IMR-90 (cell line): ENCODE measurements around the gene CCDC146. TPM values are rescaled to one million over a fixed set of nuclear protein-coding genes. Genes with fewer than 3 reads are reported as not detected.

Source experiments
- ATAC-seq: fragments of 200-7000 bp; cut with Tn5 transposase; 2 replicates; pipeline ENCODE4 v1.9.1; 2020; ENCODE audit warnings: low read depth, mild to moderate bottlenecking, moderate library complexity
- BruUV-seq: library from RNA; stranded (reverse); fragments of 400-500 nt; replicated peaks from 2 replicates; lab custom pipeline; 2021; lab: Mats Ljungman, UMichigan
- CTCF ChIA-PET: fragments of 300-600 bp; formaldehyde crosslinking; extraction: SDS; loops from one replicate; lab custom pipeline; 2021; ENCODE audit warnings: antibody characterized with exemption; lab: Yijun Ruan, JAX
- POLR2A ChIA-PET: fragments of 300-600 bp; sonication (Branson Sonifier 250); formaldehyde crosslinking; loops from one replicate; lab custom pipeline; 2022; ENCODE audit warnings: antibody characterized with exemption; ENCODE audit not compliant: unreplicated experiment; lab: Charles Lee
- DNase-seq: peaks from one replicate; pipeline ENCODE4 v3.0.0; 2013
- H2AFZ ChIP-seq: replicated peaks from 2 replicates; pipeline ENCODE3; 2013; ENCODE audit warnings: low read length, mild to moderate bottlenecking; ENCODE audit not compliant: poor library complexity
- H2AK5ac ChIP-seq: 2 replicates; pipeline ENCODE4 v1.6.1; 2013; ENCODE audit warnings: low read depth, low read length, inconsistent platforms
- H2AK9ac ChIP-seq: replicated peaks from 2 replicates; pipeline ENCODE3; 2013; ENCODE audit warnings: mild to moderate bottlenecking, low read depth, low read length, moderate library complexity; ENCODE audit not compliant: poor library complexity
- H2BK120ac ChIP-seq: 2 replicates; pipeline ENCODE4 v1.6.1; 2013; ENCODE audit warnings: low read depth, low read length, inconsistent platforms
- H2BK15ac ChIP-seq: 3 replicates; pipeline ENCODE4 v1.6.1; 2013; ENCODE audit warnings: low read depth, low read length, inconsistent platforms
- H2BK20ac ChIP-seq: 2 replicates; pipeline ENCODE4 v1.6.1; 2013; ENCODE audit warnings: low read depth, mild to moderate bottlenecking, inconsistent platforms, low read length, moderate library complexity
- H2BK5ac ChIP-seq: 2 replicates; pipeline ENCODE4 v1.6.1; 2013; ENCODE audit warnings: mild to moderate bottlenecking, low read depth, low read length, inconsistent platforms; ENCODE audit not compliant: poor library complexity, severe bottlenecking
- H3K14ac ChIP-seq: replicated peaks from 2 replicates; pipeline ENCODE4 v1.6.1; 2013; ENCODE audit warnings: low read depth, low read length, inconsistent platforms
- H3K18ac ChIP-seq: 2 replicates; pipeline ENCODE4 v1.6.1; 2013; ENCODE audit warnings: low read depth, low read length, control low read depth
- H3K23ac ChIP-seq: 2 replicates; pipeline ENCODE4 v1.6.1; 2013; ENCODE audit warnings: low read depth, low read length, inconsistent platforms
- H3K27ac ChIP-seq: 2 replicates; pipeline ENCODE4 v1.5.1; 2013; ENCODE audit warnings: mild to moderate bottlenecking, control low read depth, low read length; ENCODE audit not compliant: insufficient read depth
- H3K27me3 ChIP-seq: 2 replicates; pipeline ENCODE4 v1.6.1; 2013; ENCODE audit warnings: low read length; ENCODE audit not compliant: control insufficient read depth, insufficient read depth
- H3K36me3 ChIP-seq: 2 replicates; pipeline ENCODE4 v1.6.1; 2013; ENCODE audit warnings: low read length, mixed read lengths; ENCODE audit not compliant: control insufficient read depth, insufficient read depth
- H3K4ac ChIP-seq: 2 replicates; pipeline ENCODE4 v1.6.1; 2013; ENCODE audit warnings: low read depth, low read length, inconsistent platforms
- H3K4me1 ChIP-seq: 2 replicates; pipeline ENCODE4 v1.6.1; 2013; ENCODE audit warnings: low read length, mixed read lengths; ENCODE audit not compliant: control insufficient read depth, insufficient read depth
- H3K4me2 ChIP-seq: 2 replicates; pipeline ENCODE4 v1.6.1; 2013; ENCODE audit warnings: low read depth, mild to moderate bottlenecking, control low read depth, low read length, moderate library complexity
- H3K4me3 ChIP-seq: 2 replicates; pipeline ENCODE4 v1.5.1; 2013; ENCODE audit warnings: low read depth, mild to moderate bottlenecking, control low read depth, low read length, moderate library complexity; ENCODE audit not compliant: insufficient read depth
- H3K56ac ChIP-seq: 2 replicates; pipeline ENCODE4 v1.6.1; 2013; ENCODE audit warnings: low read length, inconsistent platforms; ENCODE audit not compliant: insufficient read depth; ENCODE audit errors: extremely low read depth
- H3K79me1 ChIP-seq, 2 experiments: 2 replicates each; pipeline ENCODE4 v1.6.1; 2013; ENCODE audit warnings: low read length in 2 of 2, inconsistent platforms in 1 of 2, low read depth in 1 of 2
- H3K9ac ChIP-seq: 2 replicates; pipeline ENCODE4 v1.6.1; 2013; ENCODE audit warnings: low read depth, low read length, control low read depth
- H3K9me1 ChIP-seq: 2 replicates; pipeline ENCODE4 v1.6.1; 2013; ENCODE audit warnings: low read length, inconsistent platforms; ENCODE audit not compliant: insufficient read depth
- H3K9me3 ChIP-seq: 2 replicates; pipeline ENCODE4 v1.6.1; 2013; ENCODE audit warnings: low read length; ENCODE audit not compliant: control insufficient read depth, insufficient read depth
- H4K20me1 ChIP-seq: 2 replicates; pipeline ENCODE4 v1.6.1; 2013; ENCODE audit warnings: low read length, inconsistent platforms; ENCODE audit not compliant: insufficient read depth
- H4K5ac ChIP-seq: 2 replicates; pipeline ENCODE4 v1.6.1; 2013; ENCODE audit warnings: mild to moderate bottlenecking, low read depth, low read length, control low read depth
- H4K8ac ChIP-seq, 2 experiments: 2 replicates each; pipeline ENCODE4 v1.6.1; 2013; ENCODE audit warnings: low read depth in 2 of 2, low read length in 2 of 2, control low read depth in 1 of 2, inconsistent platforms in 1 of 2
- H4K91ac ChIP-seq: 2 replicates; pipeline ENCODE4 v1.6.1; 2013; ENCODE audit warnings: low read depth, low read length, inconsistent platforms; ENCODE audit not compliant: insufficient read depth
- CEBPB ChIP-seq: IDR thresholded peaks from 2 replicates; pipeline ENCODE4 v1.6.1; 2012; ENCODE audit warnings: low read depth, low read length, improper control_type of control experiment
- CHD1 ChIP-seq: IDR thresholded peaks from 2 replicates; pipeline ENCODE4 v1.6.1; 2012; ENCODE audit warnings: low read depth, low read length, improper control_type of control experiment
- WGBS, 2 experiments: methylation state at CpG; one replicate each; pipeline versions ENCODE4 v1.1.5 to v1.1.7; 2013; ENCODE audit warnings: missing lambda C conversion rate in 2 of 2; ENCODE audit not compliant: insufficient read length in 1 of 2; ENCODE audit errors: extremely low coverage in 2 of 2; 5-methylcytosine and 5-hydroxymethylcytosine counted together
- dilution Hi-C: fragments of 300-500 bp; cut with HindIII; formaldehyde crosslinking; loops from one replicate; pipeline ENCODE4 v1.14.3; 2018; ENCODE audit warnings: low sequenced_read_pairs; ENCODE audit not compliant: unreplicated experiment
- in situ Hi-C: fragments of 300-500 bp; cut with MboI; formaldehyde crosslinking; loops from 3 replicates; pipeline ENCODE4 v1.14.3; 2019; ENCODE audit warnings: low sequenced_read_pairs, inconsistent platforms, mixed read lengths
- intact Hi-C: fragments of 100-400 bp; cut with micrococcal nuclease; formaldehyde crosslinking; loops from 2 replicates; pipeline ENCODE4 v1.10.0; 2022
- polyA plus RNA-seq, 3 experiments: library from polyadenylated mRNA; depleted of rRNA; stranded (reverse); fragments of >200 nt; gene quantifications; 2 replicates each; pipeline ENCODE4 v1.2.3, GENCODE V29; 2012; ENCODE audit warnings: low replicate concordance in 1 of 3
- total RNA-seq: library from RNA; depleted of rRNA; stranded (reverse); fragments of >200 nt; gene quantifications from 2 replicates; pipeline ENCODE4 v1.2.3, GENCODE V29; 2012

The CCDC146 gene
- total and polyA plus RNA-seq, 2 of the 4 experiments (the other 2 are of a cell fraction) = 0.54 to 1.7 TPM

- no peaks in the 10 kb centered on the region for H3K9me3 ChIP-seq
- H4K20me1 ChIP-seq = no peaks in the 10 kb centered on the region
- H3K18ac ChIP-seq = no peak overlapping the region
- peak overlapping the region; percentile 85 for H3K14ac ChIP-seq
- no peak overlapping the region for H3K56ac ChIP-seq
- H3K4ac ChIP-seq = peak overlapping the region; percentile 40; the same call in 1 of the 2 replicates
- peak overlapping the region; percentile 57; the same call in 1 of the 3 replicates for H2BK15ac ChIP-seq
- no peaks in the 10 kb centered on the region for H3K36me3 ChIP-seq
- H3K79me1 ChIP-seq = no peaks in the 10 kb centered on the region
- no peak overlapping the region for H3K9ac ChIP-seq
- peaks cover 3% of the 10 kb centered on the region for H3K4me1 ChIP-seq
- ChIA-PET POLR2A (no interaction called here), CTCF (interaction anchor here (0.6 to 0.7 kb wide), 2 partner anchors 75 to 92 kb away, joined by 3 read pairs; no protein-coding TSS in a partner anchor)
- H2AK5ac ChIP-seq = peak overlapping the region; percentile 72; the same call in 1 of the 2 replicates
- no peak overlapping the region for H2BK5ac ChIP-seq
- H4K91ac ChIP-seq = no peak overlapping the region; the same call in 1 of the 2 replicates
- no peak overlapping the region for H4K8ac ChIP-seq
- no peak overlapping the region for H3K27ac ChIP-seq
- no peak overlapping the region for H2AFZ ChIP-seq
- WGBS, 2 experiments = 100% methylated on average over 1 of the region's 5 CpGs; no CpG with 5 or more reads in 1 of the 2 experiments
- intact Hi-C loops = loop anchor here (5.0 kb wide), 1 partner anchor 203 kb away; no protein-coding TSS in a partner anchor
- dilution Hi-C loops = no loop called here
- H3K27me3 ChIP-seq = no peaks in the 10 kb centered on the region
- no peak overlapping the region for H3K4me3 ChIP-seq
- DNase-seq (peak; percentile 45), ATAC-seq (no peak; the same call in 1 of the 2 replicates)
- H2BK20ac ChIP-seq = peak overlapping the region; percentile 60; the same call in 1 of the 2 replicates
- peaks cover 7% of the 10 kb centered on the region; the same call in 1 of the 2 replicates for H3K9me1 ChIP-seq
- H3K23ac ChIP-seq = no peak overlapping the region
- BruUV-seq = no TSS peak
- no peak overlapping the region for H4K5ac ChIP-seq
- TF ChIP-seq CHD1 (no peak), CEBPB (peak; percentile 83)
- no peak overlapping the region for H2AK9ac ChIP-seq
- H3K4me2 ChIP-seq = no peak overlapping the region
- in situ Hi-C loops = no loop called here
- no peak overlapping the region; the same call in 1 of the 2 replicates for H2BK120ac ChIP-seq
Observed at GRCh38 chr7:77338883-77339629, 216.6 kb downstream of the CCDC146 start.
